Measurements from ENCODE around the gene WLS.

The WLS gene

GRCh38 chr1:68198752-68199151 is 33.6 kb downstream of the WLS start:
- no peak for TF ChIP-seq CTCF (IDR thresholded peaks at IDR 0.05; ENCODE audit: low read depth, low read length)
- no peak for DNase-seq (ENCODE audit: extremely low read depth, low read depth)

GRCh38 chr1:68197891-68198290 is 34.4 kb downstream of the WLS start:
- no peak for DNase-seq (ENCODE audit: extremely low read depth, low read depth)
- no peak for TF ChIP-seq CTCF (IDR thresholded peaks at IDR 0.05; ENCODE audit: low read depth, low read length)

GRCh38 chr1:68197461-68197860 is 34.9 kb downstream of the WLS start:
- no peak for TF ChIP-seq CTCF (IDR thresholded peaks at IDR 0.05; ENCODE audit: low read depth, low read length)
- DNase-seq (ENCODE audit: extremely low read depth, low read depth), result no peak

GRCh38 chr1:68196676-68197075 is 35.6 kb downstream of the WLS start:
- no peak for TF ChIP-seq CTCF (IDR thresholded peaks at IDR 0.05; ENCODE audit: low read depth, low read length)
- no peak for DNase-seq (ENCODE audit: extremely low read depth, low read depth)

GRCh38 chr1:68191717-68192116 is 40.6 kb downstream of the WLS start:
- DNase-seq (ENCODE audit: extremely low read depth, low read depth), result no peak
- no peak for TF ChIP-seq CTCF (IDR thresholded peaks at IDR 0.05; ENCODE audit: low read depth, low read length)

- DNase-seq (ENCODE audit: extremely low read depth, low read depth), result no peak
- no peak for TF ChIP-seq CTCF (IDR thresholded peaks at IDR 0.05; ENCODE audit: low read depth, low read length)
These were observed 43.5 kb downstream of the WLS start for GRCh38 chr1:68188644-68189340.

- TF ChIP-seq CTCF (IDR thresholded peaks at IDR 0.05; ENCODE audit: low read depth, low read length), result no peak
- DNase-seq (ENCODE audit: extremely low read depth, low read depth), result no peak
These were observed 44.2 kb downstream of the WLS start for GRCh38 chr1:68188060-68188538.
